ENCODE measurements around the gene POU2AF1. TPM values are rescaled to one million over a fixed set of nuclear protein-coding genes. Genes with fewer than 3 reads are reported as not detected.
"Not testable (repeated sequence)": the region's sequence is repeated elsewhere in the genome, so short reads cannot be mapped to it uniquely, and the experiment has no call there.

POU2AF1 gene
- total RNA-seq, 6 donors from 2014 or later = 1.3 to 42.1 (median 4.0) TPM

DNA sequence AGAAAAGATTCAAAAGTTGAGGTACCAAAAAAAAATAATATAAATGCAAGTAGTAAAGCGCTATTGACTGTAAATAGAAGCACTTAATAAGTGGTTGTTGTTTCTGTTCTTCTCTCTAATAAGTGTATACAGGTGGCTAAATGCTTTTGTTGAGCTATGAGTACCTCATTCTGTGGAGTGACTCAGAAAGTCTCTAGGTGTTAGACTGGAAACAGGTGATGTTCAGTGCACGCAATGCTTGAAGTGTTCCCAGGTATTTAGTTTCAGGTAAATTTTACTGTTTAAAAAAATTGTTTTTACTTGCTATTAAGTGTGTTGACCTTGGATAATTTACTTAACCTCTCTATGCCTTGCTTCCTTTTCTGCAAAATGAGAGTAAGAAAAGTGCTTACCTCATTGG lies 56.5 kb downstream of the POU2AF1 start:
- Histone ChIP-seq H3K27me3 (no peaks in the 10 kb centered on the region), H3K27ac (no peak overlapping the region), H3K36me3 (no peaks in the 10 kb centered on the region), H3K4me1 (peaks cover 0 to 19% (median 1%) of the 10 kb centered on the region in 4 donors), H3K9me3 (no peaks in the 10 kb centered on the region), H3K4me3 (no peak overlapping the region)
- ATAC-seq (ENCODE audit: low FRiP score in 2 of 2) (no peak), DNase-seq (no peak)
- peak in 1 of 4 donors; percentile 9 for TF ChIP-seq EP300 (IDR thresholded peaks at IDR 0.05)
- TF ChIP-seq POLR2A (IDR thresholded peaks at IDR 0.05) = no peak
- 64 to 70% methylated on average over 2 of the region's 2 CpGs for WGBS, 2 donors

DNA sequence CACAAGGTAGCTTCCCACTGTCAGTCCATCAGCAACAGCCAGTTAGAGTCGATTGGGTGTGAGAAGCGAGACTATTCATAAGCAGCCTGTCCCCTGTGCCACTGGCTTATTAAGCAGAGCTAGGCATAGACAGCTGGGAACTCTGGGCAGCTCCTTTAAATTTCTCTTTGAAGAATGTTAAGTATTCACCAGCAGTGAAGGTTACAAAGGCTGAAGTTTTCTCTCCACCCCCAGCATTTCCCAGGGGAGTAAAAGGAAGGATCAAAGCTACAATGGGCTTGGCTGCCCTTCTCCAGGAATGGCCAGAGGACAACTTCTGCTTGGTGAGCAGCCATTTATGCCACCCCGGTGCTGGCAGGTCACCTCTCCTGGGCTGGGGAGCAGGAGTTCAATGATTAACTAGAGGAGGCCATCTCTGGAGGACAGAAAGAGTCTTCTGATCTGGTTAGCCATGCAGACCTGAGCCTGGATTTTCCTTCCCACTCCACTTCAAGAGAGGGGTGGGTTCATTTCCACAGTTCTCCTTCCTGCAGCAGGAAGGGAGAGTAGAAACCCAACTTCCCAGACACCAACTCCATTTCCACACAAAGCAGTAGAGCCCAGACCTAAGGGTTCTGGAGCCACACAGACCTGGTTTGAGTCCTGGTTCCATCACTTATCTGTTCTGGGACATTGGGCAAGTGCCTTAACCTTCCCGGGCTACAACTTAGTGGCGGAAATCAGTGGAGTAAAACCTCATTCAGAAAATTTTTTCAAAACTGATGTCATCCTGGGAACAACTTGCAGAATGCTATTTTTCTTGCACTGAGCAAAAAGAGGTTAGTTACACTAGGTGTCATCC lies 58.1 kb downstream of the POU2AF1 start:
- Histone ChIP-seq H3K4me1 (peaks cover 0 to 13% (median 0%) of the 10 kb centered on the region in 4 donors), H3K27ac (no peak overlapping the region), H3K9me3 (no peaks in the 10 kb centered on the region), H3K27me3 (no peaks in the 10 kb centered on the region), H3K36me3 (no peaks in the 10 kb centered on the region), H3K4me3 (no peak overlapping the region)
- ATAC-seq (ENCODE audit: low FRiP score in 2 of 2) (peak in 1 of 2 donors; percentile 42), DNase-seq (no peak)
- TF ChIP-seq EP300 (IDR thresholded peaks at IDR 0.05) (no peak), POLR2A (IDR thresholded peaks at IDR 0.05) (no peak), POLR2AphosphoS5 (IDR thresholded peaks at IDR 0.05) (no peak)
- TF ChIP-seq, protein P1, sequence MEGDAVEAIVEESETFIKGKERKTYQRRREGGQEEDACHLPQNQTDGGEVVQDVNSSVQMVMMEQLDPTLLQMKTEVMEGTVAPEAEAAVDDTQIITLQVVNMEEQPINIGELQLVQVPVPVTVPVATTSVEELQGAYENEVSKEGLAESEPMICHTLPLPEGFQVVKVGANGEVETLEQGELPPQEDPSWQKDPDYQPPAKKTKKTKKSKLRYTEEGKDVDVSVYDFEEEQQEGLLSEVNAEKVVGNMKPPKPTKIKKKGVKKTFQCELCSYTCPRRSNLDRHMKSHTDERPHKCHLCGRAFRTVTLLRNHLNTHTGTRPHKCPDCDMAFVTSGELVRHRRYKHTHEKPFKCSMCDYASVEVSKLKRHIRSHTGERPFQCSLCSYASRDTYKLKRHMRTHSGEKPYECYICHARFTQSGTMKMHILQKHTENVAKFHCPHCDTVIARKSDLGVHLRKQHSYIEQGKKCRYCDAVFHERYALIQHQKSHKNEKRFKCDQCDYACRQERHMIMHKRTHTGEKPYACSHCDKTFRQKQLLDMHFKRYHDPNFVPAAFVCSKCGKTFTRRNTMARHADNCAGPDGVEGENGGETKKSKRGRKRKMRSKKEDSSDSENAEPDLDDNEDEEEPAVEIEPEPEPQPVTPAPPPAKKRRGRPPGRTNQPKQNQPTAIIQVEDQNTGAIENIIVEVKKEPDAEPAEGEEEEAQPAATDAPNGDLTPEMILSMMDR (IDR thresholded peaks at IDR 0.05) = no peak
- 75 to 83% methylated on average over 5 of the region's 5 CpGs for WGBS, 2 donors

DNA sequence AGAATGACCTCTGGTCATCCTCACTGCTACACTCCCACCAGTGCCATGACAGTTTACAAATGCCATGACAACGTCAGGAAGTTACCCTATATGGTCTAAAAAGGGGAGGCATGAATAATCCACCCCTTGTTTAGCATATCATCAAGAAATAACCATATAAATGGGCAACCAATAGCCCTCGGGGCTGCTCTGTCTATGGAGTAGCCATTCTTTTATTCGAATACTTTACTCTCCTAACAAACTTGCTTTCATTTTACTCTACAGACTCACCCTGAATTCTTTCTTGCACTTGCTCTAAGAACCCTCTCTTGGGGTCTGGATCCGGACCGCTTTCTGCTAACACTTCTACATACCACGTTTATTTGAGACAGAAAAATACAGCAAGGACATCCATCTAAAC lies 58.9 kb downstream of the POU2AF1 start:
- not testable (repeated sequence) for H3K27me3 ChIP-seq; ATAC-seq (ENCODE audit: low FRiP score in 2 of 2); H3K36me3 ChIP-seq; H3K27ac ChIP-seq; H3K4me3 ChIP-seq; H3K9me3 ChIP-seq; DNase-seq
- 72 to 79% methylated on average over 6 of the region's 6 CpGs for WGBS, 2 donors
- peaks cover 0 to 13% (median 0%) of the 10 kb centered on the region in 4 donors for H3K4me1 ChIP-seq

DNA sequence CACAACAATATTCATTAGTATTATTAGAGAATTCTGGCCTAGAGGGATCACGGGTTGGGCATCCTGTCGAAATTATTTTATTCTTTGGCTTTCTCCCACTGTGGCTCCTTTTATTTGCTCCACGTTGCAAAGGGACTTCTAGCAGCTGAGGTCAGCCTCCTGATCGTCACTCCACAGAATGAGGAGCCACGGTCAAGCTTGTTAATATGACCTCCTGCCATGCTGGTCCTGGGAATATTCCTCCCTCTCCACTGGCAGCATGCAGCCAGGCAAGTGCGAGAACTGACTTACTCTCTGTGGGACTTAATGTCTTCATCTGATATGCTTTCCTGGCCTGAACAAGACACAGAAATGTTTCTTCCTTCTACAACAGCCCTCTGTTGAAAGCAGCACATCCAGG lies 59.8 kb downstream of the POU2AF1 start:
- ATAC-seq (ENCODE audit: low FRiP score in 2 of 2) (no peak), DNase-seq (no peak)
- no peaks in the 10 kb centered on the region for H3K27me3 ChIP-seq
- WGBS, 2 donors = 85 to 87% methylated on average over 6 of the region's 6 CpGs
- TF ChIP-seq, protein P1 (IDR thresholded peaks at IDR 0.05) = no peak
- H3K9me3 ChIP-seq = no peaks in the 10 kb centered on the region
- no peaks in the 10 kb centered on the region for H3K36me3 ChIP-seq
- H3K4me1 ChIP-seq = peaks cover 0 to 9% (median 0%) of the 10 kb centered on the region in 4 donors
- no peak overlapping the region for H3K27ac ChIP-seq
- H3K4me3 ChIP-seq = no peak overlapping the region

DNA sequence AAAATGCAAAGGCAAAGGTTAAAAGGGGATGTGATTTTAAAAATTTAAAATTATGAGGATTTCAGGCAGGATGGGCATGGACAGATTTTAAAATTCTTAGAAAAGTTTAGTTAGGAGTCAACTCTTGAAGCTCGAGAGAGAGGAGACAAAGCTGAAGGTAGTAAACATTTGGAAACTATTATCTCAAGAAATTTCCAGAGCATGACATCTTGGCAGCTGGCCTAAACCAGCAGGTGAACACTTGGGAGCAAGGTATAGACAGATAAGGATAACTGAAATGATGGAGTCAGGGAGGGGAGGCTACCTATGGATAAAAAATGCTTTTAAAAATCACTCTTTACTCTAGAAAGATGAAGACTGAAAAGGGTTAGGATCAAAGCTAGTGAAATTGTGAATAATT lies 67.0 kb downstream of the POU2AF1 start:
- Histone ChIP-seq H3K36me3 (no peaks in the 10 kb centered on the region), H3K4me1 (no peaks in the 10 kb centered on the region), H3K27ac (no peak overlapping the region), H3K27me3 (no peaks in the 10 kb centered on the region), H3K9me3 (no peaks in the 10 kb centered on the region), H3K4me3 (no peak overlapping the region)
- no peak for DNase-seq
- WGBS, 2 donors = 55 to 58% methylated on average over 1 of the region's 1 CpG
- TF ChIP-seq EP300 (IDR thresholded peaks at IDR 0.05) (no peak), POLR2AphosphoS5 (IDR thresholded peaks at IDR 0.05) (no peak), POLR2A (IDR thresholded peaks at IDR 0.05) (no peak)
- TF ChIP-seq, protein P1 (IDR thresholded peaks at IDR 0.05) = no peak
- ATAC-seq (ENCODE audit: low FRiP score in 2 of 2) = no peak

DNA sequence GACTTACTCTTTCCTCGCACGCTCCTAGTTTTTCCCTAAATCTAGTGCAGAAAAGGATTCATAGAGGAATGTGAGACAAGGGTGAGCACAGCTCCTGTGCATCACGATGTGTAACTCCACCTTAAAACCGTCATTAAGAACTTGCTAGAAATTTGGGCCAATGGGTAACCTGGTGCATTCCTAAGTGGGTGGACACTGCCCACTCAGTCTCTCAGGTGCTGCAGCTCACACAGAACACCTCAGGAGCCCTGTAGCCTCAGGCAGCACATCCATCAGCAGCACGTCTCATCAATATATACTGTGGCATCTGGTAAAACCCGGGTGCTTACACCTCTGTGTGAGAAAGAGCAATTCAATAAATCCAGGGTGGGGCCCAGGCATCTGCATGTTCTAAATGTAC lies 68.4 kb downstream of the POU2AF1 start:
- ATAC-seq (ENCODE audit: low FRiP score in 2 of 2) = no peak
- H3K9me3 ChIP-seq = no peaks in the 10 kb centered on the region
- no peak for TF ChIP-seq EP300 (IDR thresholded peaks at IDR 0.05)
- TF ChIP-seq, protein P1 (IDR thresholded peaks at IDR 0.05) = no peak
- no peak for TF ChIP-seq POLR2A (IDR thresholded peaks at IDR 0.05)
- no peak for TF ChIP-seq POLR2AphosphoS5 (IDR thresholded peaks at IDR 0.05)
- no peak overlapping the region for H3K27ac ChIP-seq
- WGBS, 2 donors = 84 to 90% methylated on average over 5 to 6 of the region's 6 CpGs
- DNase-seq = no peak
- H3K4me1 ChIP-seq = no peaks in the 10 kb centered on the region
- no peaks in the 10 kb centered on the region for H3K27me3 ChIP-seq
- H3K4me3 ChIP-seq = no peak overlapping the region
- H3K36me3 ChIP-seq = no peaks in the 10 kb centered on the region
